Glomerular endothelial cell (primary cell): Measurements from ENCODE around the gene DHX34. TPM values are rescaled to one million over a fixed set of nuclear protein-coding genes. Genes with fewer than 3 reads are reported as not detected.
"Not testable (repeated sequence)": the region's sequence is repeated elsewhere in the genome, so short reads cannot be mapped to it uniquely, and the experiment has no call there.

Experiments used
- DNase-seq: peaks from one replicate; pipeline ENCODE4 v3.0.0-alpha.2; 2011; ENCODE audit warnings: low read depth, low spot score; ENCODE audit errors: extremely low read depth
- total RNA-seq: library from RNA; depleted of rRNA; stranded (reverse); fragments of >200 nt; gene quantifications from 2 replicates; pipeline ENCODE4 v1.2.3, GENCODE V29; 2015

The DHX34 gene
- total RNA-seq, 1 donor from 2014 or later, result 21.6 TPM

GRCh38 chr19:47330466-47330869 is 18.6 kb upstream of the DHX34 start:
- no peak for DNase-seq

DNA sequence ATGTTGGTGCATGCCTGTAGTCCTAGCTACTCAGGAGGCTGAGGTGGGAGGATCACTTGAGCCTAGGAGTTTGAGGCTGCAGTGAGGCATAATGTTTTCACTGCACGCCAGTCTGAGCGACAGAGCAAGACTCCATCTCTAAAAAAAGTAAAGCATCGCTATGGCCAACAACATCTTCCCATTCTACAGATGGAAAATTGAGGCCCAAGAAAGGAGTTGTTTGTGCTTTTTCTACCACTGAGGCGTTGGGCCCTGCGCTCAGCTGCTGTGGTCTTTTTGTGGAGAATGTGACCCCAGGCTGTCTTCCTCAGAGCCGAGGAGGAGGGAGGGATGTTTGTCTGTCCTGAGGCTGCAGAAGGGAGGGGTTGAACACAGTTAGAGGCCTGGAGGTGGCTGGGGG is 17.6 kb upstream of the DHX34 start:
- DNase-seq, result no peak

- DNase-seq, result no peak
Observed at GRCh38 chr19:47331931-47332547, 17.1 kb upstream of the DHX34 start, which contains the start of gene C5AR2. Gene C5AR2, plus strand, starts transcription at chr19:47332175. Its CDS starts 8,625 bp downstream, at chr19:47340800.

DNA sequence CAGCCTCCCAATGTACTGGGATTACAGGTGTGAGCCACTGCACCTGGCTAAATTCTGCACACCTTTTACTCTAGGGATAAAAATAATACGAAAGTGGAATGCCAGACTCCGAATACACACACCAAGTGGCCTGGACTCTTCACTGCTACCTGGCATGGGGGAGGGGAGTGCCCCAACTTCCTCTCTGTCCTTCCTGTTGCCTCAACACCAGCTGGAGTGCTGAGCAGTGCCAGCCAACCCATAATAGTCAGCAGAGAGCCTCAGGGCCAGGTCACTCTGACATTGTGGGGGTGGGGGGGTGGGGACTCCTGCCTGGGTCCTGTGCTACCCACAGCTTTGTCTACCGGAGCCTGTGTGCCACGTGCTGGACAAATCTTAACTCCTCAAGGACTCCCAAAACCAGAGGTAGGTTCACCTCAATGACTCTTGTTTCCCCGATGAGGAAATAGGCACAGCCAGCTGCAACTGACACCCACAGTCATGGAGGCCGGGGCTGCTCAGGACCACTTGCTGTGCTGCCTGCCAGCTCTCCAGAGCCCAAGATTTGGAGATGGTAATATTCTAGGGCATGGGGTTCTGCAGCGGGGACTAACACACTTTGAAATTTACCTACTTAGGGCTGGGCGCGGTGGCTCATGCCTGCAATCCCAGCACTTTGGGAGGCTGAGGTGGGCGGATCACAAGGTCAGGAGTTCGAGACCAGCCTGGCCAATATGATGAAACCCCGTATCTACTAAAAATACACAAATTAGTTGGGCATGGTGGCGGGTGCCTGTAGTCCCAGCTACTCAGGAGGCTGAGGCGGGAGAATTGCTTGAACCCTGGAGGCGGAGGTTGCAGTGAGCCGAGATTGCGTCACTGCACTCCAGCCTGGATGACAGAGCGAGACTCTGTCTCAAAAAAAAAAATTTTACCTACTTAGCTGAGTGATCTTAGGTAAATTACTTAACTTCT is 12.1 kb upstream of the DHX34 start:
- DNase-seq, result not testable (repeated sequence)

GRCh38 chr19:47339196-47339880 is 9.8 kb upstream of the DHX34 start:
- no peak for DNase-seq

DNA sequence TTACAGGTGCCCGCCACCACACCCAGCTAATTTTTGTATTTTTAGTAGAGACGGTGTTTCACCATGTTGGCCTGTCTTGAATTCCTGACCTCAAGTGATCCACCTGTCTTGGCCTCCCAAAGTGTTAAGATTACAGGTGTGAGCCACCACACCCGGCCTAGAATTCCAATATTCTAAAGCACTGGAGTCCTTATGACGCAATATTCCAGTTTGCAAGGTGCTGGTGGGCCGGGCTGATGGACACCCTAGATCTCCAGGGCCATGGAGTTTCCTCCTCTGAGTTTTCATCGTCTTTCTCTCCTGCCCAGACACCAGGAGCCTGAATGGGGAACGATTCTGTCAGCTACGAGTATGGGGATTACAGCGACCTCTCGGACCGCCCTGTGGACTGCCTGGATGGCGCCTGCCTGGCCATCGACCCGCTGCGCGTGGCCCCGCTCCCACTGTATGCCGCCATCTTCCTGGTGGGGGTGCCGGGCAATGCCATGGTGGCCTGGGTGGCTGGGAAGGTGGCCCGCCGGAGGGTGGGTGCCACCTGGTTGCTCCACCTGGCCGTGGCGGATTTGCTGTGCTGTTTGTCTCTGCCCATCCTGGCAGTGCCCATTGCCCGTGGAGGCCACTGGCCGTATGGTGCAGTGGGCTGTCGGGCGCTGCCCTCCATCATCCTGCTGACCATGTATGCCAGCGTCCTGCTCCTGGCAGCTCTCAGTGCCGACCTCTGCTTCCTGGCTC is 8.5 kb upstream of the DHX34 start:
- no peak for DNase-seq

DNA sequence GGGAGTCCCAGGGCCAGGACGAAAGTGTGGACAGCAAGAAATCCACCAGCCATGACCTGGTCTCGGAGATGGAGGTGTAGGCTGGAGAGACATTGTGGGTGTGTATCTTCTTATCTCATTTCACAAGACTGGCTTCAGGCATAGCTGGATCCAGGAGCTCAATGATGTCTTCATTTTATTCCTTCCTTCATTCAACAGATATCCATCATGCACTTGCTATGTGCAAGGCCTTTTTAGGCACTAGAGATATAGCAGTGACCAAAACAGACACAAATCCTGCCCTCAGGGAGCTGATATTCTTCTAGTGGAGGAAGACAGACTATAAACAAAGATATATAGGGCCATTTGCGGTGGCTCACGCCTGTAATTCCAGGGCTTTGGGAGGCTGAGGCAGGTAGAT is 7.4 kb upstream of the DHX34 start:
- DNase-seq, result no peak

GRCh38 chr19:47343194-47343802 is 5.8 kb upstream of the DHX34 start:
- no peak for DNase-seq

DNA sequence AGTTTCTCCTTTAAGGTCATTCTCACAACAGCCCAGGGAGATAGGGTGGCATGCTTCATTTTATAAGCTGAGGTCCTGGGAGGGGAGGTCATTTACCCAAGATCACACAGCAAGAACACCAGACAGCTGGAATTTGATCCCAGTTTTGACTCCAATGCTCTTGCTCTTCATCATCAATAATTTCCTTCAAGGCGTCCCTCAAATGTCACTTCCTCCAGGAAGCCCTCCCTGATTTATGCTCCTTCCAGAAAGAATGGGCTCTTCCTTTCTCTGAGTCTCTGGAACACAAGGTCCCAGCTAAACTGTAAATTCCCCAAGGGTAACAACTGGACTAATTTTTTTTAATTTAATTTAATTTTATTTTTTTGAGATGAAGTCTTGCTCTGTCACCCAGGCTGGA is 4.7 kb upstream of the DHX34 start:
- DNase-seq, result no peak

- not testable (repeated sequence) for DNase-seq
Observed at GRCh38 chr19:47346024-47346423, 3.1 kb upstream of the DHX34 start.

DNA sequence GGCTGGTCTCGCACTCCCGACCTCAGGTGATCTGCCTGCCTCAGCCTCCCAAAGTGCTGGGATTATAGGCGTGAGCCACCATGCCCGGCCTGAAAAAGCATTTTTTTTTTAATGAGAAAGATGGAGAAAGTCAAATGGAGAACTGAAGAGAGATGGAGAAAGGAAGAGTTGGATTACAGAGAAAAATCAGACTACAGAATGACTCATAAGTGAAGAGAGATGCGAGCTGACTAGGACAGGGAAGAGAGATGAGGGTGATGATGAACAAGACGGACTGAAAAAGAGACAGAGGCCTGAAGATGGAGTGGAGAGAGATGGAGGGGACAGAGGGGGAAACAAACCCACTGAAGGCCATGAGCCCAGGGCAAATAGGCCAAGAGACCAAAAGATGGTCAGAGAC is 1.5 kb downstream of the DHX34 start:
- no peak for DNase-seq

DNA sequence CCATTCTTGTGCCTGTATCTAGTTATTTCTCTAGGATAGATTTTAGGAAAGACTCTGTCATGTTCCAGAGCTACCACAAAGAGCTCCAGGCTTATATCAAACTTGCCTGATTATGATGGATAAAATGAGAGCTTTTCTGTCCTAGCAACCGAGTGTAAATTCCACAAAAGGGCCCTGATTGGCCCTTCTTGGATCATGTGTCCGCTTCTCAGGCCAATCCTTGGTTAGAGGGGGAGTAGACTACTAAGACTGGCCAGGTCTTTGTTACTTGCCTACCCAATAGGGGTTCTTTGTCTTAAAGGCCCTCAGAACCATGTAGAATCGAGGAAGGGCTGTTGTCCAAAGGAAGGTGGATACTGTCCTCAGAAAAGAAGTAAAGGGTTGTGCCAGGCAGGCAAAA is 2.4 kb downstream of the DHX34 start:
- DNase-seq, result no peak

- no peak for DNase-seq
Observed at GRCh38 chr19:47352095-47352494, 3.0 kb downstream of the DHX34 start.

DNA sequence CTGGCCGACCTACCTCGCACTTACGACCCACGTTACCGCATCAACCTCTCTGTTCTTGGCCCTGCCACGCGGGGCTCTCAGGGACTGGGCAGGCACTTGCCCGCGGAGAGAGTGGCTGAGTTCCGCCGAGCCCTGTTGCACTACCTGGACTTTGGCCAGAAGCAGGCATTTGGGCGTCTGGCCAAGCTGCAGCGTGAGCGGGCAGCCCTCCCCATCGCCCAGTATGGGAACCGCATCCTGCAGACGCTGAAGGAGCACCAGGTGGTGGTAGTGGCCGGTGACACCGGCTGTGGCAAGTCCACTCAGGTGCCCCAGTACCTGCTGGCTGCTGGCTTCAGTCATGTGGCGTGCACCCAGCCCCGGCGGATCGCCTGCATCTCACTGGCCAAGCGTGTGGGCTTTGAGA is 4.2 kb downstream of the DHX34 start:
- no peak for DNase-seq

DNA sequence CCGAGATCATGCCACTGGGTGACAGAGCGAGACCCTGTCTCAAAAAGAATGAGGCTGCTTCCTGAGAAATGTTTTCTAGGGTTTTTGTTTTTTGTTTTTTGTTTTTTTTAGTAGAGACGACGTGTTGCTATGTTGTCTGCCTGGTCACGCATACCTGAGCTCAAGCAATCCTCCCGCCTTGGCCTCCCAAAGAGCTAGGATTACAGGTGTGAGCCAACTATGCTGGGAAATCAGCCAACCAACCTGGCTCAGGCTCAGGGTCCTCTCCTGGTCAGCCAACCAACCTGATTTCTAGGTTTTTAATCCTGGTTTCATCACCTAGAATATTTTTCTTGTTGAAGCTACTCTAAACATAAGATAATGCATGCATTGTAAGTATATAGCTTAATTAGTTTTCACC is 7.8 kb downstream of the DHX34 start:
- no peak for DNase-seq

DNA sequence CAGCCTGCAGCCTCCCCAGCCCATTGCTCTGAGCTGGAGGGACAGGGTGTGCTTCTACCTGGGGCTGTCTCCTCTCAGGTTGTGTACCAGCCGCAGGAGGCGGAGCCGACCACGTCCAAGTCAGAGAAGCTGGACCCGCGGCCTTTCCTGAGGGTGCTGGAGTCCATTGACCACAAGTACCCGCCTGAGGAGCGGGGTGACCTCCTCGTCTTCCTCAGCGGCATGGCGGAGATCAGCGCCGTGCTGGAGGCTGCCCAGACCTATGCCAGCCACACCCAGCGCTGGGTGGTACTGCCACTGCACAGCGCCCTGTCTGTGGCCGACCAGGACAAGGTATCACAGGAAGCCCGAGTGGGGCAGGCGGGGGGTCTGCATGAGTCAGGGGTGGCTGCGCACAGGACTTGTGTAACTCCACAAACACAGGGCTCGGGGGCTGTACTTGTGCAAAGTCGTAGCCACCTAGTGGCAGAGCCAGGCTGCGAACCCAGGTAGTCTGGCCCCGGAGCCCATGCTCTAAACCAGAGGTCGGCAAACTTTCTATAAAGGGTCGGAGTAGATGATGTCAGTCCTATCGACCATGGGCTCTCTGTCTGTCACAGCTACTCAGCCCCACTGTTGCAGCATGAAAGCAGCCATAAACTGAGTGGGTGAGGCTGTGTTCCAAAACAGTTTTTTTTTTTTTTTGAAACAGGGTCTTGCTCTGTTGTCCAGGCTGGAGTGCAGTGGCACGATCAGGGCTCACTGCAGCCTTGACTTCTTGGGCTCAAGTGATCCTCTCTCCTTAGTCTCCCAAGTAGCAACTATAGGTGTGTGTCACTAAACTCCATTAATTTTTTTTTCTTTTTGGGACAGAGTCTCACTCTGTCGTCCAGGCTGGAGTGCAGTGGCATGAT is 8.9 kb downstream of the DHX34 start:
- DNase-seq, result no peak

GRCh38 chr19:47358936-47359335 is 9.8 kb downstream of the DHX34 start:
- no peak for DNase-seq

- DNase-seq, result no peak
Observed at GRCh38 chr19:47362321-47362720, 13.2 kb downstream of the DHX34 start.

DNA sequence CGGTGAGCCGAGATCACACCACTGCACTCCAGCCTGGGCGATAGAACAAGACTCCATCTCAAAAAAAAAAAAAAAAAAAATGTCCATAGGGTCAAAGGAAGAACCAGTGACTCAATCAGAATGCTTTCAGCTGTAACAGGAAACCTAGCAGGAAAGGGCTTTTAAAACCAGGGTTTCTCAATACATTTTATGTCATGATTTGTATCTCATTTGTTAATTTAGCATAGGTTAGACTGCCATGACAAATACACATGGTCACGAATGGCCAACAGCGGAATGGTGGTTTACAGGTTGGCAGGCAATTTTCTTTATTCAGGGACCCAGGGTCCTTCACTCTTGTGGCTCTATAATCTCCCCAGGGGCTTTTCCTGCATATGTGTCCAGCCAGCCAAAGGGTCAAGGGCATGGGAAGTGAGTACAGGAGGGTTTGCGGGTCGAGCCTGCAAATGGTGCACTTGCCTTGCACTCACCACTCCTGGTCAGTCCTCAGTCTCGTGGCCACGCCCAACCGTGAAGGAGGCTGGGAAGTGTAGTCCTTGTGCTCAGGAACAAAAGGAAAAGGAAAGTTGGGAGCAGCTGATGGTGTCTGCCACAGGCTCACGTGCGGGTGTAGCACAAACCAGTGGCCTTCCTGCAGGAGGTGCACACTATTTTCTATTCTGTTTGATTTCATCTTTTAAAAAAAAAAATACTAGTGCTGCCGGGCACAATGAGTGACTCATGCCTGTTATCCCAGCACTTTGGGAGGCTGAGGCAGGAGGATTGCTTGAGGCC is 14.8 kb downstream of the DHX34 start:
- DNase-seq, result peak; percentile 54
